Endothelial cell of umbilical vein (primary cell): ENCODE measurements around the gene MACROD2. TPM values are rescaled to one million over a fixed set of nuclear protein-coding genes. Genes with fewer than 3 reads are reported as not detected.

Experiments
- BruUV-seq: library from RNA; stranded (reverse); fragments of 400-500 nt; replicated peaks from 2 replicates; lab custom pipeline; 2021; lab: Mats Ljungman, UMichigan
- CTCF ChIA-PET: fragments of 300-600, 350-600 bp; sonication (Branson Sonifier 250); formaldehyde crosslinking; loops from one replicate; lab custom pipeline; 2021; ENCODE audit warnings: antibody characterized with exemption, inconsistent platforms; lab: Charles Lee
- POLR2A ChIA-PET: fragments of 300-600, 350-600 bp; sonication (Branson Sonifier 250); formaldehyde crosslinking; loops from one replicate; lab custom pipeline; 2021; ENCODE audit warnings: antibody characterized with exemption, inconsistent platforms; lab: Charles Lee
- DNase-seq: peaks from one replicate; pipeline ENCODE4 v3.0.0-alpha.2; 2011; ENCODE audit warnings: low read depth, low spot score
- FAIRE-seq: peaks from 2 replicates; lab custom pipeline; 2011; peaks lifted over from hg19 to GRCh38; lab: Jason Lieb, UNC
- H2AFZ ChIP-seq: 2 replicates; pipeline ENCODE4 v1.6.0; 2012; ENCODE audit warnings: low read depth, low read length, control low read depth, inconsistent platforms
- H3K27ac ChIP-seq: 2 replicates; pipeline ENCODE4 v1.5.1; 2011; ENCODE audit warnings: low read depth, mild to moderate bottlenecking, control low read depth, low read length, moderate library complexity; ENCODE audit not compliant: insufficient read depth
- H3K27me3 ChIP-seq, 2 experiments: 2 replicates each; pipeline versions ENCODE4 v1.6.0 to v1.6.1; 2011; ENCODE audit warnings: low read length in 2 of 2, mixed read lengths in 1 of 2; ENCODE audit not compliant: control insufficient read depth in 2 of 2, insufficient read depth in 2 of 2
- H3K36me3 ChIP-seq, 2 experiments: 2 replicates in 1 of 2; 3 replicates in 1 of 2; pipeline ENCODE4 v1.5.1; 2011; ENCODE audit warnings: low read length in 2 of 2, mild to moderate bottlenecking in 1 of 2, moderate library complexity in 1 of 2; ENCODE audit not compliant: control insufficient read depth in 2 of 2, insufficient read depth in 2 of 2; ENCODE audit errors: extremely low read depth in 1 of 2
- H3K4me1 ChIP-seq: 3 replicates; pipeline ENCODE4 v1.5.1; 2011; ENCODE audit warnings: mild to moderate bottlenecking, low read length; ENCODE audit not compliant: control insufficient read depth, insufficient read depth; ENCODE audit errors: extremely low read depth
- H3K4me2 ChIP-seq: 2 replicates; pipeline ENCODE4 v1.6.1; 2011; ENCODE audit warnings: low read length, control low read depth, mixed read lengths; ENCODE audit not compliant: insufficient read depth
- H3K4me3 ChIP-seq, 3 experiments: fragments of 200-600 bp in 1 of 3; sonication (generic), shearing (Covaris generic) in 1 of 3; replicated peaks in 1 of 3; 2 replicates each; pipeline ENCODE4 v1.5.1; 2011 to 2016; ENCODE audit warnings: control low read depth in 3 of 3, low read length in 3 of 3, mild to moderate bottlenecking in 2 of 3, inconsistent platforms in 1 of 3, low read depth in 1 of 3, moderate library complexity in 1 of 3; ENCODE audit not compliant: insufficient read depth in 1 of 3
- H3K79me2 ChIP-seq: 2 replicates; pipeline ENCODE4 v1.6.0; 2012; ENCODE audit warnings: low read length, inconsistent platforms; ENCODE audit not compliant: control insufficient read depth, insufficient read depth
- H3K9ac ChIP-seq: replicated peaks from 2 replicates; pipeline ENCODE3; 2011; ENCODE audit warnings: low read length, control low read depth; ENCODE audit not compliant: insufficient read depth; ENCODE audit errors: extremely low read depth
- H3K9me1 ChIP-seq: replicated peaks from 3 replicates; pipeline ENCODE4 v1.6.0; 2011; ENCODE audit warnings: mild to moderate bottlenecking, low read length; ENCODE audit not compliant: control insufficient read depth, insufficient read depth; ENCODE audit errors: extremely low read depth
- H3K9me3 ChIP-seq: replicated peaks from 2 replicates; pipeline ENCODE4 v1.5.1; 2012; ENCODE audit warnings: low read length, inconsistent platforms; ENCODE audit not compliant: control insufficient read depth, insufficient read depth
- H4K20me1 ChIP-seq: replicated peaks from 2 replicates; pipeline ENCODE3; 2011; ENCODE audit warnings: mild to moderate bottlenecking, low read length; ENCODE audit not compliant: control insufficient read depth, insufficient read depth; ENCODE audit errors: extremely low read depth
- CTCF ChIP-seq, 2 donors: IDR thresholded peaks; 1 replicate in 1 of 2; 2 replicates in 1 of 2; pipeline ENCODE4 v1.5.1; 2011; ENCODE audit warnings: low read length in 2 of 2, mild to moderate bottlenecking in 2 of 2, moderate library complexity in 2 of 2, control low read depth in 1 of 2, inconsistent platforms in 1 of 2, low read depth in 1 of 2; ENCODE audit not compliant: insufficient read depth in 1 of 2; ENCODE audit errors: extremely low read depth in 1 of 2
- EZH2 ChIP-seq: IDR thresholded peaks from 2 replicates; pipeline ENCODE4 v1.6.1; 2012; ENCODE audit warnings: borderline replicate concordance, low read depth, mild to moderate bottlenecking, moderate library complexity, low read length, inconsistent platforms; ENCODE audit not compliant: severe bottlenecking
- FOS ChIP-seq: IDR thresholded peaks from 2 replicates; pipeline ENCODE4 v1.6.1; 2011; ENCODE audit warnings: mild to moderate bottlenecking, low read length, moderate library complexity, borderline replicate concordance; ENCODE audit not compliant: insufficient read depth
- GATA2 ChIP-seq: IDR thresholded peaks from 2 replicates; pipeline ENCODE4 v1.7.0; 2011; ENCODE audit warnings: low read depth, mild to moderate bottlenecking, moderate library complexity, mixed read lengths, low read length; ENCODE audit not compliant: insufficient read length, insufficient read depth
- JUN ChIP-seq: IDR thresholded peaks from 2 replicates; pipeline ENCODE4 v1.6.1; 2011; ENCODE audit warnings: borderline replicate concordance, low read depth; ENCODE audit not compliant: insufficient read length, insufficient read depth
- MAX ChIP-seq: IDR thresholded peaks from 2 replicates; pipeline ENCODE4 v1.6.1; 2011; ENCODE audit not compliant: insufficient read depth, insufficient read length
- MYC ChIP-seq: IDR thresholded peaks from one replicate; pipeline ENCODE4 v1.6.1; 2011; ENCODE audit warnings: mild to moderate bottlenecking, low read depth, low read length
- POLR2A ChIP-seq: IDR thresholded peaks from 2 replicates; pipeline ENCODE4 v1.6.1; 2012; ENCODE audit warnings: low read depth, mild to moderate bottlenecking, control low read depth, low read length
- POLR2AphosphoS5 ChIP-seq: IDR thresholded peaks from 2 replicates; pipeline ENCODE4 v1.6.1; 2012; ENCODE audit warnings: low read depth, mild to moderate bottlenecking, control low read depth, low read length, moderate library complexity; ENCODE audit not compliant: insufficient read depth
- dilution Hi-C: fragments of 300-500 bp; cut with MboI; formaldehyde crosslinking; loops from one replicate; pipeline ENCODE4 v1.15.0; 2019; ENCODE audit warnings: low sequenced_read_pairs; ENCODE audit not compliant: extremely low pct_ligation_motif_present
- intact Hi-C: fragments of 100-400 bp; cut with micrococcal nuclease; formaldehyde crosslinking; loops from one replicate; pipeline ENCODE4 v1.10.0; 2022
- polyA plus RNA-seq, 4 experiments: library from polyadenylated mRNA; depleted of rRNA in 3 of 4; stranded (reverse) in 3 of 4; unstranded in 1 of 4; fragments of >200 nt; gene quantifications; 2 replicates each; pipeline versions ENCODE4 v1.2.1 to v1.2.3, GENCODE V29; 2011 to 2012; ENCODE audit warnings: missing spikeins in 1 of 4
- total RNA-seq: library from RNA; stranded (reverse); gene quantifications from 2 replicates; pipeline ENCODE4 v1.2.3, GENCODE V29; 2021

MACROD2 gene
- total and polyA plus RNA-seq, 2 donors (not counting 3 experiments of a cell fraction or from before 2014, with no cell fraction given) = 0.11 to 0.73 TPM

GRCh38 chr20:15625981-15626380, 1630.7 kb downstream of the MACROD2 start:
- POLR2A ChIA-PET = no interaction called here
- H3K9ac ChIP-seq = no peak overlapping the region
- H3K4me3 ChIP-seq = no peak overlapping the region
- no peaks in the 10 kb centered on the region for H3K4me1 ChIP-seq
- no peaks in the 10 kb centered on the region for H3K27me3 ChIP-seq
- no peak overlapping the region for H2AFZ ChIP-seq
- intact Hi-C loops (no loop called here), dilution Hi-C loops (no loop called here)
- DNase-seq (no peak), FAIRE-seq (no peak)
- CTCF ChIA-PET = interaction anchor here (0.6 to 1.0 kb wide), 3 partner anchors 28 to 921 kb away, joined by 3 to 5 read pairs (median 4); no protein-coding TSS in a partner anchor
- no peak overlapping the region for H3K4me2 ChIP-seq
- no peaks in the 10 kb centered on the region for H4K20me1 ChIP-seq
- no peaks in the 10 kb centered on the region for H3K36me3 ChIP-seq
- BruUV-seq = no TSS peak
- TF ChIP-seq JUN (no peak), POLR2AphosphoS5 (no peak), GATA2 (no peak), POLR2A (no peak), EZH2 (no peak), FOS (no peak), CTCF (IDR thresholded peaks at IDR 0.05; ENCODE audit: extremely low read depth in 1 of 2, insufficient read depth in 1 of 2, low read depth in 1 of 2, low read length in 2 of 2) (no peak), MAX (no peak), MYC (no peak)
- no peaks in the 10 kb centered on the region for H3K79me2 ChIP-seq
- no peaks in the 10 kb centered on the region for H3K9me1 ChIP-seq
- no peaks in the 10 kb centered on the region for H3K9me3 ChIP-seq
- H3K27ac ChIP-seq = no peak overlapping the region
